ENCODE data around the gene NEU3.
"Not testable (repeated sequence)": the region's sequence is repeated elsewhere in the genome, so short reads cannot be mapped to it uniquely, and the experiment has no call there.

The NEU3 gene

GRCh38 chr11:75014129-75014528 lies 25.4 kb downstream of the NEU3 start:
- H3K9me3 ChIP-seq = peaks cover 0 to 2% (median 0%) of the 10 kb centered on the region in 3 donors
- no peak for DNase-seq
- TF ChIP-seq, protein P1, sequence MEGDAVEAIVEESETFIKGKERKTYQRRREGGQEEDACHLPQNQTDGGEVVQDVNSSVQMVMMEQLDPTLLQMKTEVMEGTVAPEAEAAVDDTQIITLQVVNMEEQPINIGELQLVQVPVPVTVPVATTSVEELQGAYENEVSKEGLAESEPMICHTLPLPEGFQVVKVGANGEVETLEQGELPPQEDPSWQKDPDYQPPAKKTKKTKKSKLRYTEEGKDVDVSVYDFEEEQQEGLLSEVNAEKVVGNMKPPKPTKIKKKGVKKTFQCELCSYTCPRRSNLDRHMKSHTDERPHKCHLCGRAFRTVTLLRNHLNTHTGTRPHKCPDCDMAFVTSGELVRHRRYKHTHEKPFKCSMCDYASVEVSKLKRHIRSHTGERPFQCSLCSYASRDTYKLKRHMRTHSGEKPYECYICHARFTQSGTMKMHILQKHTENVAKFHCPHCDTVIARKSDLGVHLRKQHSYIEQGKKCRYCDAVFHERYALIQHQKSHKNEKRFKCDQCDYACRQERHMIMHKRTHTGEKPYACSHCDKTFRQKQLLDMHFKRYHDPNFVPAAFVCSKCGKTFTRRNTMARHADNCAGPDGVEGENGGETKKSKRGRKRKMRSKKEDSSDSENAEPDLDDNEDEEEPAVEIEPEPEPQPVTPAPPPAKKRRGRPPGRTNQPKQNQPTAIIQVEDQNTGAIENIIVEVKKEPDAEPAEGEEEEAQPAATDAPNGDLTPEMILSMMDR (IDR thresholded peaks at IDR 0.05) = no peak
- H3K4me3 ChIP-seq = no peak overlapping the region
- H3K4me1 ChIP-seq = no peaks in the 10 kb centered on the region
- no peak overlapping the region for H3K27ac ChIP-seq
- H3K36me3 ChIP-seq = peaks cover 0 to 22% (median 0%) of the 10 kb centered on the region in 3 donors
- H3K27me3 ChIP-seq = no peaks in the 10 kb centered on the region
- intact Hi-C loops (cut with DNase I; ENCODE audit: low total_unique reads) = no loop called here

- H3K36me3 ChIP-seq; H3K27me3 ChIP-seq; DNase-seq; intact Hi-C loops (cut with DNase I; ENCODE audit: low total_unique reads); H3K4me3 ChIP-seq; H3K4me1 ChIP-seq; H3K27ac ChIP-seq; H3K9me3 ChIP-seq: not testable (repeated sequence)
Measured at GRCh38 chr11:75019200-75019599, 30.5 kb downstream of the NEU3 start.

GRCh38 chr11:75020328-75020727 lies 31.6 kb downstream of the NEU3 start:
- H3K9me3 ChIP-seq, H3K27me3 ChIP-seq, DNase-seq, H3K4me1 ChIP-seq, H3K36me3 ChIP-seq, H3K4me3 ChIP-seq, H3K27ac ChIP-seq: not testable (repeated sequence)
- intact Hi-C loops (cut with DNase I; ENCODE audit: low total_unique reads) = loop anchor here (2.0 kb wide), 1 partner anchor 222 kb away; no protein-coding TSS in a partner anchor

GRCh38 chr11:75022296-75022695 lies 33.6 kb downstream of the NEU3 start:
- intact Hi-C loops (cut with DNase I; ENCODE audit: low total_unique reads) = no loop called here
- DNase-seq = no peak
- H3K27ac ChIP-seq = no peak overlapping the region
- no peaks in the 10 kb centered on the region for H3K36me3 ChIP-seq
- no peaks in the 10 kb centered on the region for H3K4me1 ChIP-seq
- peaks cover 0 to 4% (median 0%) of the 10 kb centered on the region in 3 donors for H3K9me3 ChIP-seq
- H3K27me3 ChIP-seq = no peaks in the 10 kb centered on the region
- H3K4me3 ChIP-seq = no peak overlapping the region
- TF ChIP-seq, protein P1 (IDR thresholded peaks at IDR 0.05) = no peak

DNA sequence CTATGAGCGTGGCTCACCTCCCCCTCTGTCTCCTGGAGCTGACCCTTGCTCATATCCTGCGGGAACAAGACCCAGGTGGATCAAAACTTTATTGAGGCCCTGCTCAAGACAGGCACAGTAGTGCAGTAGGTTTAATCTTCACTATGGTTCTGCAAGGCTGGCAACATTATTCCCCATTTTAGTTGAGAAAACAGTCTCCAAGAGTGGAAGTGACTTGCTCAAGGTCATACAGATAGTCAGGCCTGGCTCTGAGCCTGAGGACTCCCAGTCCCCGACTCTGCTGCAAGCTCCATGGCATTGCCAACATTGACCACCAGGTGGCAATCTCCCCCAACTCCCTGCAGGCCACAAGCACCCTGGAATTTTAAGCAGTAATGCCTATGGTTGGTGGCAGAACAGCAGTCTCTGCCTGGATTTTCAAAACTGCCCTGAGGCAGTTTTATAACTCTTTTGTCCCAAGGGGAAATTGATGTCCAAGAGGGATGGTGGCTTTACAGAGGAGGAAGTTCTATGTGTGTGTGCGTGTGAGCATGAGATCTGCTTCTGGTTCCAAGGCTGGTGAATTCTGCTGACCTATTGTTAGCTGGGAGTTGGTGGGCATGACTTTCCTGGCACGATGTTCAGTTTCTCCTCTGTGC lies 34.1 kb downstream of the NEU3 start:
- H3K36me3 ChIP-seq = no peaks in the 10 kb centered on the region
- H3K27ac ChIP-seq = no peak overlapping the region
- peak; percentile 72 to 80 for DNase-seq
- peaks cover 0 to 4% (median 0%) of the 10 kb centered on the region in 3 donors for H3K9me3 ChIP-seq
- intact Hi-C loops (cut with DNase I; ENCODE audit: low total_unique reads) = no loop called here
- no peaks in the 10 kb centered on the region for H3K27me3 ChIP-seq
- no peaks in the 10 kb centered on the region for H3K4me1 ChIP-seq
- no peak overlapping the region for H3K4me3 ChIP-seq
- TF ChIP-seq, protein P1 (IDR thresholded peaks at IDR 0.05) = peak; percentile 74 to 93

GRCh38 chr11:75023446-75024067 lies 34.8 kb downstream of the NEU3 start:
- intact Hi-C loops (cut with DNase I; ENCODE audit: low total_unique reads) = no loop called here
- no peak overlapping the region for H3K27ac ChIP-seq
- no peak overlapping the region for H3K4me3 ChIP-seq
- no peaks in the 10 kb centered on the region for H3K4me1 ChIP-seq
- H3K36me3 ChIP-seq = no peaks in the 10 kb centered on the region
- no peak for DNase-seq
- TF ChIP-seq, protein P1 (IDR thresholded peaks at IDR 0.05) = no peak
- no peaks in the 10 kb centered on the region for H3K27me3 ChIP-seq
- peaks cover 0 to 4% (median 0%) of the 10 kb centered on the region in 3 donors for H3K9me3 ChIP-seq

Data from tibial artery (tissue), 4 donors.